ENCODE measurements around the gene KIZ.

DNA sequence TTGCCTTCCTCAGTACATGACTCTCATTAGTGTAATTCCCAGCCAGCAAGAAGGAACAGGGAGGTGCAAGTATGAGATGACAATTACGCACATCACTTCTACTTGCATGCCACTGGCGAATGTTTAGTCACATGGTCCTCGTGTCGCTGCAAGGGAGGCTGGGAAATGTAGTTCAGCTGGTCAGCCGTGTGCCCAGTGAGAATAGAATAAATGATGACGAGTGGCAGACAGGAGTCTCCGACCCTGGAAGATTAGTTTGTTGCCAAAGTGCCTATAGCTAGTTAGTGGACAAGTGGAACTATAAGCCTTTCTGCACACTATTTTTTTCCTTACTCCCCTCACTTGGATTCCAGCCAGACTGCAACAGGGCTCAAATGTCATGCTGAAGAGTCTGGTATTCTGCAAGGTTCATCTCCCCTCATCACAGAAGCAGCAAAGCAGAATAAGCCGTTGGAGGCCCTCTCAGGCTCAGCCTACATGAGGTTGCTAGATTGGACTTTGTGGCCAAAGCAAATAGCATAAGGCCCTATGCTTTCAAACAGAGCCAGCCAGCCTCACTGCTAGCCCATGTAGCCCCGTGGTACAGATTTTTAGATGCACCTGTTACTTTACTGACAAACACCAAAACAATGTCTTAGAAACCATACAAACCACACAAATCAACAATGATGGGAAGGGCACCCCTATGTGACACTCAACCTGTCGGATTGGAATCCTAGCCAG, 29.4 kb upstream of the KIZ start:
- TF ChIP-seq, protein P1, sequence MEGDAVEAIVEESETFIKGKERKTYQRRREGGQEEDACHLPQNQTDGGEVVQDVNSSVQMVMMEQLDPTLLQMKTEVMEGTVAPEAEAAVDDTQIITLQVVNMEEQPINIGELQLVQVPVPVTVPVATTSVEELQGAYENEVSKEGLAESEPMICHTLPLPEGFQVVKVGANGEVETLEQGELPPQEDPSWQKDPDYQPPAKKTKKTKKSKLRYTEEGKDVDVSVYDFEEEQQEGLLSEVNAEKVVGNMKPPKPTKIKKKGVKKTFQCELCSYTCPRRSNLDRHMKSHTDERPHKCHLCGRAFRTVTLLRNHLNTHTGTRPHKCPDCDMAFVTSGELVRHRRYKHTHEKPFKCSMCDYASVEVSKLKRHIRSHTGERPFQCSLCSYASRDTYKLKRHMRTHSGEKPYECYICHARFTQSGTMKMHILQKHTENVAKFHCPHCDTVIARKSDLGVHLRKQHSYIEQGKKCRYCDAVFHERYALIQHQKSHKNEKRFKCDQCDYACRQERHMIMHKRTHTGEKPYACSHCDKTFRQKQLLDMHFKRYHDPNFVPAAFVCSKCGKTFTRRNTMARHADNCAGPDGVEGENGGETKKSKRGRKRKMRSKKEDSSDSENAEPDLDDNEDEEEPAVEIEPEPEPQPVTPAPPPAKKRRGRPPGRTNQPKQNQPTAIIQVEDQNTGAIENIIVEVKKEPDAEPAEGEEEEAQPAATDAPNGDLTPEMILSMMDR (IDR thresholded peaks at IDR 0.05 in 4 of 5, conservative IDR thresholded peaks at IDR 0.05 in 1 of 5), result no peak
- TF ChIP-seq POLR2A (IDR thresholded peaks at IDR 0.05), result no peak
